Nephron (organoid): ENCODE results near the gene GSE1.

Experiments used
- H3K27ac Mint-ChIP-seq, 3 experiments: 2 replicates each; pipeline ENCODE4 v1.8.0; 2020; ENCODE audit warnings: mixed read lengths in 3 of 3, mild to moderate bottlenecking in 2 of 3, moderate library complexity in 1 of 3
- H3K27me3 Mint-ChIP-seq: 2 replicates; pipeline ENCODE4 v1.8.0; 2021; ENCODE audit warnings: low read depth, mild to moderate bottlenecking, moderate library complexity, mixed read lengths
- H3K36me3 Mint-ChIP-seq: 2 replicates; pipeline ENCODE4 v1.8.0; 2020; ENCODE audit warnings: low read depth, mixed read lengths
- H3K4me1 Mint-ChIP-seq: 2 replicates; pipeline ENCODE4 v1.8.0; 2020; ENCODE audit warnings: mixed read lengths
- H3K4me3 Mint-ChIP-seq, 3 experiments: 2 replicates each; pipeline ENCODE4 v1.8.0; 2020; ENCODE audit warnings: mild to moderate bottlenecking in 3 of 3, mixed read lengths in 3 of 3, moderate library complexity in 2 of 3
- H3K9me3 Mint-ChIP-seq: 2 replicates; pipeline ENCODE4 v1.8.0; 2020; ENCODE audit warnings: mixed read lengths
- CTCF ChIP-seq, 3 experiments: fragments of 200-600 bp; sonication (generic); IDR thresholded peaks; one replicate each; pipeline ENCODE4 v1.5.0; 2021; ENCODE audit warnings: antibody characterized with exemption in 3 of 3; ENCODE audit not compliant: unreplicated experiment in 3 of 3

GSE1 gene

GRCh38 chr16:85619101-85619891 is 6.2 kb downstream of the GSE1 start:
- Mint-ChIP-seq H3K4me1 (peaks cover 78% of the 10 kb centered on the region), H3K27ac (no peak overlapping the region), H3K27me3 (peaks cover 25% of the 10 kb centered on the region), H3K9me3 (no peaks in the 10 kb centered on the region), H3K4me3 (peak overlapping the region in 1 of 3 experiments; percentile 49), H3K36me3 (peaks cover 12% of the 10 kb centered on the region)
- TF ChIP-seq CTCF (IDR thresholded peaks at IDR 0.05; ENCODE audit: unreplicated experiment in 3 of 3) = no peak

- Mint-ChIP-seq H3K27ac (no peak overlapping the region), H3K4me1 (peaks cover 75% of the 10 kb centered on the region), H3K36me3 (peaks cover 12% of the 10 kb centered on the region), H3K27me3 (peaks cover 25% of the 10 kb centered on the region), H3K9me3 (no peaks in the 10 kb centered on the region), H3K4me3 (no peak overlapping the region)
- no peak for TF ChIP-seq CTCF (IDR thresholded peaks at IDR 0.05; ENCODE audit: unreplicated experiment in 3 of 3)
Measured at GRCh38 chr16:85620374-85620773, 7.3 kb downstream of the GSE1 start.

- peaks cover 70% of the 10 kb centered on the region for H3K4me1 Mint-ChIP-seq
- peaks cover 25% of the 10 kb centered on the region for H3K27me3 Mint-ChIP-seq
Measured at GRCh38 chr16:85621698-85622428, 8.7 kb downstream of the GSE1 start.

GRCh38 chr16:85622683-85623082 is 9.6 kb downstream of the GSE1 start:
- Mint-ChIP-seq H3K4me1 (peaks cover 72% of the 10 kb centered on the region), H3K27me3 (peaks cover 24% of the 10 kb centered on the region), H3K36me3 (peaks cover 12% of the 10 kb centered on the region), H3K27ac (peak overlapping the region; percentile 27 to 55 (median 29)), H3K4me3 (peak overlapping the region in 1 of 3 experiments; percentile 22), H3K9me3 (no peaks in the 10 kb centered on the region)
- TF ChIP-seq CTCF (IDR thresholded peaks at IDR 0.05; ENCODE audit: unreplicated experiment in 3 of 3) = no peak

More at GRCh38 chr16:85621698-85622428, 8.7 kb downstream of the GSE1 start:
- no peak for TF ChIP-seq CTCF (IDR thresholded peaks at IDR 0.05; ENCODE audit: unreplicated experiment in 3 of 3)
- Mint-ChIP-seq H3K36me3 (peaks cover 12% of the 10 kb centered on the region), H3K9me3 (no peaks in the 10 kb centered on the region), H3K4me3 (no peak overlapping the region), H3K27ac (peak overlapping the region in 2 of 3 experiments; percentile 27 to 56)

GRCh38 chr16:85623250-85623649 is 10.1 kb downstream of the GSE1 start:
- Mint-ChIP-seq H3K4me1 (peaks cover 67% of the 10 kb centered on the region), H3K36me3 (peaks cover 12% of the 10 kb centered on the region), H3K27ac (no peak overlapping the region), H3K4me3 (no peak overlapping the region), H3K9me3 (no peaks in the 10 kb centered on the region), H3K27me3 (peaks cover 18% of the 10 kb centered on the region)
- TF ChIP-seq CTCF (IDR thresholded peaks at IDR 0.05; ENCODE audit: unreplicated experiment in 3 of 3) = no peak
